Measurements from ENCODE around the gene GNLY. TPM values are rescaled to one million over a fixed set of nuclear protein-coding genes. Genes with fewer than 3 reads are reported as not detected.

GNLY gene
- total and polyA plus RNA-seq, 2 of the 4 experiments (the other 2 are of a cell fraction) = not detected

DNA sequence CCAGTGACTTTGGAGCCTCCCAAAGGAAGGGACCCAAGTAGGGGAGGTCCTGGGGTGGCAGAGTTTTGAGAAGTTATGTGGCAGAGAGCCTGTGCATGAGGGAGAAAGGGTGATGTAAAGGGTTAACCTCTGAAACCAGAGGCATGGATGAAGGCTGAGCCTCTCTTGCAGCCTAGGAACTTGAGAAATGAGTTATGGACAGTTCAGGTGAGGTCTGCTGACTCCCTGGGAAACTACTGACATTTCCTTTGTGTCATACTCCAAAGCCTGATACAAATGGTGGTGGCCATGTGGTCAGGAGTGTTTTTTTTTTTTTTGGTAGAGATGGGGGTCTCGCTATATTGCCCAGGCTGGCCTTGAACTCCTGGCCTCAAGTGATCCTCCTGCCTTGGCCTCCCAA is 12.4 kb upstream of the GNLY start:
- dilution Hi-C loops (cut with HindIII; ENCODE audit: low sequenced_read_pairs, unreplicated experiment) = no loop called here
- peak overlapping the region; percentile 45; the same call in 1 of the 3 replicates for H2BK15ac ChIP-seq (ENCODE audit: low read depth, low read length)
- CTCF ChIA-PET = interaction anchor here (0.6 kb wide), 2 partner anchors 27 to 49 kb away, joined by 3 to 5 read pairs; no protein-coding TSS in a partner anchor

More for the DNA sequence above, 12.4 kb upstream of the GNLY start:
- BruUV-seq (replicated peaks) = no TSS peak
- H4K5ac ChIP-seq (ENCODE audit: low read depth, low read length) = no peak overlapping the region
- no peaks in the 10 kb centered on the region for H3K27me3 ChIP-seq (ENCODE audit: control insufficient read depth, insufficient read depth, low read length)
- H2AK9ac ChIP-seq (replicated peaks; ENCODE audit: low read depth, low read length, poor library complexity) = no peak overlapping the region
- H3K4me1 ChIP-seq (ENCODE audit: control insufficient read depth, insufficient read depth, low read length) = 0 out of 2 replicates have a peak, but pooled peaks cover 1% of the 10 kb centered on the region
- H3K9me3 ChIP-seq (ENCODE audit: control insufficient read depth, insufficient read depth, low read length) = no peaks in the 10 kb centered on the region
- no peak overlapping the region for H2BK5ac ChIP-seq (ENCODE audit: low read depth, low read length, poor library complexity, severe bottlenecking)
- intact Hi-C loops (cut with micrococcal nuclease) = no loop called here
- no peak overlapping the region for H2AFZ ChIP-seq (replicated peaks; ENCODE audit: low read length, poor library complexity)
- TF ChIP-seq SMC3 (IDR thresholded peaks at IDR 0.05; ENCODE audit: low read depth, low read length) = no peak
- no peak for TF ChIP-seq BHLHE40 (IDR thresholded peaks at IDR 0.05; ENCODE audit: low read depth, low read length)
- no peak for TF ChIP-seq NFE2L2 (IDR thresholded peaks at IDR 0.05; ENCODE audit: low read depth, low read length)
- no peak for TF ChIP-seq MAFK (IDR thresholded peaks at IDR 0.05; ENCODE audit: low read depth, low read length)
- H4K91ac ChIP-seq (ENCODE audit: insufficient read depth, low read depth, low read length) = no peak overlapping the region
- H3K9ac ChIP-seq (ENCODE audit: low read depth, low read length) = no peak overlapping the region
- 0 out of 2 replicates have a peak overlapping the region, but pooled peaks have one; percentile 12 for H3K4ac ChIP-seq (ENCODE audit: low read depth, low read length)
- in situ Hi-C loops (cut with MboI; ENCODE audit: low sequenced_read_pairs) = no loop called here
- H3K18ac ChIP-seq (ENCODE audit: low read depth, low read length) = no peak overlapping the region
- H3K27ac ChIP-seq (ENCODE audit: insufficient read depth, low read length) = no peak overlapping the region
- H2BK20ac ChIP-seq (ENCODE audit: low read depth, low read length) = no peak overlapping the region
- ATAC-seq (ENCODE audit: low read depth) (no peak), DNase-seq (no peak)
- WGBS, 2 experiments (ENCODE audit: extremely low coverage in 2 of 2, insufficient read length in 1 of 2) = no CpG with 5 or more reads among the region's 1 CpG
- H3K14ac ChIP-seq (replicated peaks; ENCODE audit: low read depth, low read length) = peak overlapping the region; percentile 28; the same call in 1 of the 2 replicates
- no peak overlapping the region for H2BK120ac ChIP-seq (ENCODE audit: low read depth, low read length)
- peaks cover 7% of the 10 kb centered on the region for H3K9me1 ChIP-seq (ENCODE audit: insufficient read depth, low read length)
- no peak overlapping the region for H3K4me2 ChIP-seq (ENCODE audit: low read depth, low read length)
- H4K8ac ChIP-seq (ENCODE audit: low read depth in 2 of 2, low read length in 2 of 2) = no peak overlapping the region
- H3K36me3 ChIP-seq (ENCODE audit: control insufficient read depth, insufficient read depth, low read length) = no peaks in the 10 kb centered on the region
- H4K20me1 ChIP-seq (ENCODE audit: insufficient read depth, low read length) = no peaks in the 10 kb centered on the region
- H3K56ac ChIP-seq (ENCODE audit: extremely low read depth, insufficient read depth, low read length) = no peak overlapping the region
- no peak overlapping the region for H3K23ac ChIP-seq (ENCODE audit: low read depth, low read length)
- H3K79me1 ChIP-seq (ENCODE audit: low read depth in 1 of 2, low read length in 2 of 2) = no peaks in the 10 kb centered on the region
- peak overlapping the region; percentile 55 for H2AK5ac ChIP-seq (ENCODE audit: low read depth, low read length)
- no peak overlapping the region for H3K4me3 ChIP-seq (ENCODE audit: insufficient read depth, low read depth, low read length)
- POLR2A ChIA-PET (ENCODE audit: unreplicated experiment) = no interaction called here

All from IMR-90 (cell line).